Keratinocyte (primary cell): ENCODE data around the gene CEACAM18. TPM values are rescaled to one million over a fixed set of nuclear protein-coding genes. Genes with fewer than 3 reads are reported as not detected.
"Not testable (repeated sequence)": the region's sequence is repeated elsewhere in the genome, so short reads cannot be mapped to it uniquely, and the experiment has no call there.

ENCODE experiments used
- DNase-seq: peaks from one replicate; pipeline ENCODE4 v3.0.0-alpha.2; 2011; ENCODE audit warnings: low read depth, missing footprints, low spot score
- FAIRE-seq: peaks from 2 replicates; lab custom pipeline; 2011; peaks lifted over from hg19 to GRCh38; lab: Jason Lieb, UNC
- H2AFZ ChIP-seq: 2 replicates; pipeline ENCODE4 v1.6.0; 2012; ENCODE audit warnings: low read length, control low read depth, inconsistent platforms; ENCODE audit not compliant: control insufficient read depth
- H3K27ac ChIP-seq: 2 replicates; pipeline ENCODE4 v1.5.1; 2011; ENCODE audit warnings: low read length; ENCODE audit not compliant: control insufficient read depth, insufficient read depth
- H3K27me3 ChIP-seq: 3 replicates; pipeline ENCODE4 v1.6.0; 2011; ENCODE audit warnings: low read length; ENCODE audit not compliant: control insufficient read depth, insufficient read depth; ENCODE audit errors: extremely low read depth
- H3K36me3 ChIP-seq, 2 experiments: 2 replicates in 1 of 2; 3 replicates in 1 of 2; pipeline ENCODE4 v1.5.1; 2011; ENCODE audit warnings: low read length in 2 of 2, mild to moderate bottlenecking in 1 of 2; ENCODE audit not compliant: control insufficient read depth in 2 of 2, insufficient read depth in 2 of 2; ENCODE audit errors: extremely low read depth in 1 of 2
- H3K4me1 ChIP-seq: 3 replicates; pipeline ENCODE4 v1.5.1; 2011; ENCODE audit warnings: low read length; ENCODE audit not compliant: control insufficient read depth, insufficient read depth; ENCODE audit errors: extremely low read depth
- H3K4me2 ChIP-seq: 3 replicates; pipeline ENCODE4 v1.6.0; 2011; ENCODE audit warnings: low read depth, low read length; ENCODE audit not compliant: control insufficient read depth, insufficient read depth; ENCODE audit errors: extremely low read depth
- H3K4me3 ChIP-seq, 3 experiments: fragments of 200-600 bp in 1 of 3; sonication (generic) in 1 of 3; 2 replicates in 2 of 3; 3 replicates in 1 of 3; pipeline ENCODE4 v1.5.1; 2011 to 2016; ENCODE audit warnings: low read length in 3 of 3, mild to moderate bottlenecking in 3 of 3, control low read depth in 2 of 3, inconsistent platforms in 1 of 3, low read depth in 1 of 3, mixed read lengths in 1 of 3, mixed run types in 1 of 3, moderate library complexity in 1 of 3; ENCODE audit not compliant: control insufficient read depth in 2 of 3, insufficient read depth in 2 of 3; ENCODE audit errors: extremely low read depth in 1 of 3
- H3K79me2 ChIP-seq: 2 replicates; pipeline ENCODE4 v1.6.0; 2012; ENCODE audit warnings: low read length; ENCODE audit not compliant: control insufficient read depth, insufficient read depth
- H3K9ac ChIP-seq: 3 replicates; pipeline ENCODE4 v1.6.0; 2011; ENCODE audit warnings: low read length; ENCODE audit not compliant: control insufficient read depth, insufficient read depth; ENCODE audit errors: extremely low read depth
- H3K9me1 ChIP-seq: 3 replicates; pipeline ENCODE4 v1.6.0; 2011; ENCODE audit warnings: low read length; ENCODE audit not compliant: control insufficient read depth, insufficient read depth; ENCODE audit errors: extremely low read depth
- H3K9me3 ChIP-seq: 2 replicates; pipeline ENCODE4 v1.5.1; 2012; ENCODE audit warnings: low read depth, low read length; ENCODE audit not compliant: control insufficient read depth
- H4K20me1 ChIP-seq: 3 replicates; pipeline ENCODE4 v1.6.0; 2011; ENCODE audit warnings: low read length; ENCODE audit not compliant: control insufficient read depth, insufficient read depth; ENCODE audit errors: extremely low read depth
- CTCF ChIP-seq, 3 experiments: IDR thresholded peaks in 1 of 3; conservative IDR thresholded peaks in 1 of 3; optimal IDR thresholded peaks in 1 of 3; 2 replicates in 2 of 3; 3 replicates in 1 of 3; pipeline versions ENCODE3 to v1.5.1; 2011; ENCODE audit warnings: low read length in 3 of 3, mild to moderate bottlenecking in 3 of 3, moderate library complexity in 2 of 3, control low read depth in 1 of 3, inconsistent platforms in 1 of 3; ENCODE audit not compliant: insufficient read depth in 2 of 3; ENCODE audit errors: extremely low read depth in 1 of 3
- EZH2 ChIP-seq: IDR thresholded peaks from one replicate; pipeline ENCODE4 v1.6.1; 2012; ENCODE audit warnings: inconsistent platforms, mild to moderate bottlenecking, low read length, moderate library complexity
- dilution Hi-C: fragments of 300-500 bp; cut with MboI; formaldehyde crosslinking; loops from one replicate; pipeline ENCODE4 v1.7.0; 2020; ENCODE audit warnings: low sequenced_read_pairs; ENCODE audit not compliant: extremely low pct_ligation_motif_present
- polyA plus RNA-seq, 5 experiments: library from polyadenylated mRNA; depleted of rRNA in 3 of 5; stranded (reverse) in 3 of 5; stranded (forward) in 1 of 5; unstranded in 1 of 5; fragments of >200 nt; gene quantifications; 1 replicate in 1 of 5; 2 replicates in 3 of 5; 3 replicates in 1 of 5; pipeline versions ENCODE4 v1.2.1 to v1.2.3, GENCODE V29; 2011 to 2012; ENCODE audit warnings: missing spikeins in 2 of 5, low read depth in 1 of 5, low replicate concordance in 1 of 5

Gene CEACAM18
- polyA plus RNA-seq, 1 donor (not counting 4 experiments of a cell fraction or from before 2014, with no cell fraction given), result not detected

GRCh38 chr19:51497666-51498065 is 19.3 kb downstream of the CEACAM18 start:
- Histone ChIP-seq H3K27ac (no peak overlapping the region), H2AFZ (no peak overlapping the region), H3K9me3 (peaks cover 1% of the 10 kb centered on the region), H3K4me3 (no peak overlapping the region), H3K79me2 (no peaks in the 10 kb centered on the region), H3K27me3 (no peaks in the 10 kb centered on the region), H3K9ac (no peak overlapping the region), H3K9me1 (no peaks in the 10 kb centered on the region), H3K36me3 (no peaks in the 10 kb centered on the region), H3K4me2 (no peak overlapping the region), H3K4me1 (no peaks in the 10 kb centered on the region), H4K20me1 (no peaks in the 10 kb centered on the region)
- DNase-seq (no peak), FAIRE-seq (no peak)
- dilution Hi-C loops, result no loop called here
- TF ChIP-seq CTCF (optimal IDR thresholded peaks at IDR 0.05 in 1 of 3, IDR thresholded peaks at IDR 0.05 in 1 of 3, conservative IDR thresholded peaks at IDR 0.05 in 1 of 3; ENCODE audit: extremely low read depth in 1 of 3, insufficient read depth in 2 of 3, low read length in 3 of 3), result no peak
- no peak for TF ChIP-seq EZH2

DNA sequence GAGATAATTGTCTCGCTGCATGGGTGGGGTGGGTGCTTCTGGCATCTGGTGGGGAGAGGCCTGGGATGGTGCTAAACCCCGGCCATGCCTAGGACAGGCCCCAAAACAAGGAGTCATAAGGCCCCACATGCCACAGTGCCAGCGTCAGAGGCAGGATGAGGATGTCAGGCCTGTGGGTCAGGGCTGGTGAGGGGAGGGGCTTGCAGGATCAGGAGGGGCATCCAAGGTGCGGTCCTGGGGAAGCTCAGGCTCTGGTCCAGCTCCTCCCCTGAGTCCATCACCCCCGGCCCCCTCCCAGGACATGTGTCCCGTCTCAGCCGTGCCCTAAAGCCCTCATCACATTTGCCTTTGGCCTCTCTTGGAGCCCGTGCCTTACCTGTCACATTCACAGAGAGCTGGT is 22.6 kb downstream of the CEACAM18 start:
- dilution Hi-C loops, H3K9ac ChIP-seq, H3K9me1 ChIP-seq, H3K36me3 ChIP-seq, DNase-seq, H2AFZ ChIP-seq, H3K79me2 ChIP-seq, H3K4me1 ChIP-seq, FAIRE-seq, H3K4me2 ChIP-seq, H3K9me3 ChIP-seq, H3K4me3 ChIP-seq, H3K27ac ChIP-seq, H3K27me3 ChIP-seq, H4K20me1 ChIP-seq: not testable (repeated sequence)

- peaks cover 1% of the 10 kb centered on the region for H3K9me3 ChIP-seq
- FAIRE-seq (no peak), DNase-seq (no peak)
- H3K9ac ChIP-seq, result no peak within 1 kb of the TSS
- dilution Hi-C loops, result no loop called here
- H3K79me2 ChIP-seq, result no peaks in the 10 kb centered on the region
- H3K4me1 ChIP-seq, result no peaks in the 10 kb centered on the region
- H4K20me1 ChIP-seq, result no peaks in the 10 kb centered on the region
- H3K27ac ChIP-seq, result no peak within 1 kb of the TSS
- H3K9me1 ChIP-seq, result no peaks in the 10 kb centered on the region
- no peak within 1 kb of the TSS for H3K4me2 ChIP-seq
- no peak within 1 kb of the TSS for H3K4me3 ChIP-seq
- H2AFZ ChIP-seq, result no peak within 1 kb of the TSS
- H3K27me3 ChIP-seq, result no peaks in the 10 kb centered on the region
- no peak for TF ChIP-seq CTCF (optimal IDR thresholded peaks at IDR 0.05 in 1 of 3, IDR thresholded peaks at IDR 0.05 in 1 of 3, conservative IDR thresholded peaks at IDR 0.05 in 1 of 3; ENCODE audit: extremely low read depth in 1 of 3, insufficient read depth in 2 of 3, low read length in 3 of 3)
- TF ChIP-seq EZH2, result no peak
- H3K36me3 ChIP-seq, result no peaks in the 10 kb centered on the region
Measured at GRCh38 chr19:51501594-51502263, 23.4 kb downstream of the CEACAM18 start, which contains the start of gene SIGLEC12. TSS of gene SIGLEC12 (minus strand) at chr19:51501800. CDS start at chr19:51501733, 67 bp downstream.
